Activated T-helper 1 cell treated with anti-CD3 and anti-CD28 coated beads, Interleukin-12 subunit alpha, Interleukin-12 subunit beta, Interleukin-2, Interleukin-4 antibody, amounts not matched to agents 30 ng/mL and 10 ng/mL and 1 ng/mL, durations not matched to agents 14 hours and 24 hours and 36 hours (primary cell): ENCODE measurements around the gene PRR5L. TPM values are rescaled to one million over a fixed set of nuclear protein-coding genes. Genes with fewer than 3 reads are reported as not detected.
A peak's percentile ranks its signal among the peaks of the same experiment; 100 is the strongest.

ENCODE experiments used
- DNase-seq: peaks from one replicate; pipeline ENCODE4 v3.0.0; 2021; ENCODE audit warnings: low spot score
- H3K27ac Mint-ChIP-seq: one replicate; pipeline ENCODE4 v1.8.0; 2021; ENCODE audit warnings: mild to moderate bottlenecking, mixed read lengths
- H3K27me3 Mint-ChIP-seq: one replicate; pipeline ENCODE4 v1.8.0; 2022; ENCODE audit warnings: mild to moderate bottlenecking, moderate library complexity, mixed read lengths; ENCODE audit not compliant: insufficient read depth
- H3K36me3 Mint-ChIP-seq: one replicate; pipeline ENCODE4 v1.8.0; 2021; ENCODE audit warnings: low read depth, mixed read lengths
- H3K4me1 Mint-ChIP-seq: one replicate; pipeline ENCODE4 v1.8.0; 2021; ENCODE audit warnings: low read depth, mixed read lengths
- H3K4me3 Mint-ChIP-seq: one replicate; pipeline ENCODE4 v1.8.0; 2021; ENCODE audit warnings: mild to moderate bottlenecking, moderate library complexity, mixed read lengths
- H3K9me3 Mint-ChIP-seq: one replicate; pipeline ENCODE4 v1.8.0; 2021; ENCODE audit warnings: mixed read lengths
- intact Hi-C: fragments of 100-400 bp; cut with micrococcal nuclease; formaldehyde crosslinking; loops from one replicate; pipeline ENCODE4 v1.15.1; 2024
- total RNA-seq: library from RNA; stranded (reverse); gene quantifications from 2 replicates; pipeline ENCODE4 v1.2.3, GENCODE V29; 2022

The PRR5L gene
- total RNA-seq, 1 donor from 2014 or later, result 64.0 TPM

GRCh38 chr11:36289226-36289852, 6.7 kb upstream of the PRR5L start, which contains the start of gene COMMD9:
TSS of gene COMMD9 (minus strand) at chr11:36289424. CDS start at chr11:36289412, 12 bp downstream.
- no peaks in the 10 kb centered on the region for H3K27me3 Mint-ChIP-seq
- intact Hi-C loops, result loop anchor here (1.0 kb wide), 6 partner anchors 18 to 627 kb away; partner anchors contain the start of gene TRIM44
- H3K36me3 Mint-ChIP-seq, result peaks cover 1% of the 10 kb centered on the region
- H3K4me1 Mint-ChIP-seq, result peaks cover 27% of the 10 kb centered on the region
- DNase-seq, result peak; percentile 93
- no peaks in the 10 kb centered on the region for H3K9me3 Mint-ChIP-seq
- peak within 1 kb of the TSS; percentile 94 for H3K4me3 Mint-ChIP-seq
- peak within 1 kb of the TSS; percentile 78 for H3K27ac Mint-ChIP-seq

GRCh38 chr11:36292311-36292722, 3.8 kb upstream of the PRR5L start:
- intact Hi-C loops, result loop anchor here (1.0 to 5.0 kb wide), 8 partner anchors 14 to 455 kb away; partner anchors contain the start of gene TRAF6
- Mint-ChIP-seq H3K36me3 (peaks cover 1% of the 10 kb centered on the region), H3K4me1 (peaks cover 27% of the 10 kb centered on the region), H3K27me3 (no peaks in the 10 kb centered on the region), H3K4me3 (no peak overlapping the region), H3K9me3 (no peaks in the 10 kb centered on the region), H3K27ac (no peak overlapping the region)
- DNase-seq, result peak; percentile 13

GRCh38 chr11:36296884-36297543, 926 bp downstream of the PRR5L start:
- no peak overlapping the region for H3K4me3 Mint-ChIP-seq
- no peaks in the 10 kb centered on the region for H3K36me3 Mint-ChIP-seq
- intact Hi-C loops, result no loop called here
- no peak for DNase-seq
- H3K27ac Mint-ChIP-seq, result no peak overlapping the region
- peaks cover 9% of the 10 kb centered on the region for H3K27me3 Mint-ChIP-seq
- H3K9me3 Mint-ChIP-seq, result no peaks in the 10 kb centered on the region
- H3K4me1 Mint-ChIP-seq, result no peaks in the 10 kb centered on the region

GRCh38 chr11:36300650-36301049, 4.6 kb downstream of the PRR5L start:
- no peaks in the 10 kb centered on the region for H3K4me1 Mint-ChIP-seq
- H3K9me3 Mint-ChIP-seq, result no peaks in the 10 kb centered on the region
- intact Hi-C loops, result no loop called here
- no peak overlapping the region for H3K27ac Mint-ChIP-seq
- H3K27me3 Mint-ChIP-seq, result peaks cover 9% of the 10 kb centered on the region
- H3K36me3 Mint-ChIP-seq, result no peaks in the 10 kb centered on the region
- H3K4me3 Mint-ChIP-seq, result no peak overlapping the region
- DNase-seq, result no peak

- Mint-ChIP-seq H3K9me3 (no peaks in the 10 kb centered on the region), H3K36me3 (no peaks in the 10 kb centered on the region), H3K27me3 (peaks cover 3% of the 10 kb centered on the region), H3K27ac (no peak overlapping the region), H3K4me1 (peaks cover 9% of the 10 kb centered on the region), H3K4me3 (no peak overlapping the region)
- no peak for DNase-seq
- intact Hi-C loops, result no loop called here
Observed at GRCh38 chr11:36304351-36304750, 8.3 kb downstream of the PRR5L start.

- no peak overlapping the region for H3K27ac Mint-ChIP-seq
- no peak for DNase-seq
- H3K4me1 Mint-ChIP-seq, result peaks cover 9% of the 10 kb centered on the region
- H3K36me3 Mint-ChIP-seq, result no peaks in the 10 kb centered on the region
- peaks cover 6% of the 10 kb centered on the region for H3K27me3 Mint-ChIP-seq
- intact Hi-C loops, result no loop called here
- no peak overlapping the region for H3K4me3 Mint-ChIP-seq
- peaks cover 6% of the 10 kb centered on the region for H3K9me3 Mint-ChIP-seq
Observed at GRCh38 chr11:36305047-36305446, 9.0 kb downstream of the PRR5L start.

- peaks cover 9% of the 10 kb centered on the region for H3K4me1 Mint-ChIP-seq
- no peak for DNase-seq
- H3K9me3 Mint-ChIP-seq, result peaks cover 8% of the 10 kb centered on the region
- H3K36me3 Mint-ChIP-seq, result no peaks in the 10 kb centered on the region
- no peak overlapping the region for H3K27ac Mint-ChIP-seq
- intact Hi-C loops, result loop anchor here (1.0 to 2.0 kb wide), 6 partner anchors 15 to 185 kb away; partner anchors contain the start of gene COMMD9
- peaks cover 6% of the 10 kb centered on the region for H3K27me3 Mint-ChIP-seq
- no peak overlapping the region for H3K4me3 Mint-ChIP-seq
Observed at GRCh38 chr11:36306888-36307287, 10.8 kb downstream of the PRR5L start.

- peaks cover 19% of the 10 kb centered on the region for H3K4me1 Mint-ChIP-seq
- DNase-seq, result no peak
- H3K4me3 Mint-ChIP-seq, result no peak overlapping the region
- H3K27ac Mint-ChIP-seq, result no peak overlapping the region
- no peaks in the 10 kb centered on the region for H3K36me3 Mint-ChIP-seq
- intact Hi-C loops, result no loop called here
- H3K27me3 Mint-ChIP-seq, result peaks cover 9% of the 10 kb centered on the region
- H3K9me3 Mint-ChIP-seq, result peaks cover 8% of the 10 kb centered on the region
Observed at GRCh38 chr11:36308577-36308976, 12.5 kb downstream of the PRR5L start.

GRCh38 chr11:36309779-36310178, 13.7 kb downstream of the PRR5L start:
- Mint-ChIP-seq H3K4me3 (no peak overlapping the region), H3K4me1 (peaks cover 19% of the 10 kb centered on the region), H3K27ac (no peak overlapping the region), H3K9me3 (peaks cover 8% of the 10 kb centered on the region), H3K27me3 (peaks cover 14% of the 10 kb centered on the region), H3K36me3 (no peaks in the 10 kb centered on the region)
- intact Hi-C loops, result no loop called here
- DNase-seq, result no peak

- no peak for DNase-seq
- no peak overlapping the region for H3K27ac Mint-ChIP-seq
- peaks cover 35% of the 10 kb centered on the region for H3K27me3 Mint-ChIP-seq
- no peak overlapping the region for H3K4me3 Mint-ChIP-seq
- peaks cover 8% of the 10 kb centered on the region for H3K9me3 Mint-ChIP-seq
- peaks cover 13% of the 10 kb centered on the region for H3K4me1 Mint-ChIP-seq
- intact Hi-C loops, result no loop called here
- H3K36me3 Mint-ChIP-seq, result no peaks in the 10 kb centered on the region
Observed at GRCh38 chr11:36311926-36312595, 16.0 kb downstream of the PRR5L start.

- Mint-ChIP-seq H3K27me3 (peaks cover 42% of the 10 kb centered on the region), H3K36me3 (no peaks in the 10 kb centered on the region), H3K4me1 (peaks cover 10% of the 10 kb centered on the region), H3K27ac (no peak overlapping the region), H3K9me3 (peaks cover 8% of the 10 kb centered on the region), H3K4me3 (no peak overlapping the region)
- intact Hi-C loops, result loop anchor here (1.0 kb wide), 1 partner anchor 30 kb away; no protein-coding TSS in a partner anchor
- no peak for DNase-seq
Observed at GRCh38 chr11:36312611-36313472, 16.8 kb downstream of the PRR5L start.

GRCh38 chr11:36313750-36314433, 17.8 kb downstream of the PRR5L start:
- DNase-seq, result no peak
- Mint-ChIP-seq H3K27me3 (peaks cover 46% of the 10 kb centered on the region), H3K36me3 (no peaks in the 10 kb centered on the region), H3K4me3 (no peak overlapping the region), H3K4me1 (peaks cover 10% of the 10 kb centered on the region), H3K27ac (no peak overlapping the region), H3K9me3 (peaks cover 8% of the 10 kb centered on the region)
- intact Hi-C loops, result loop anchor here (1.0 kb wide), 1 partner anchor 29 kb away; no protein-coding TSS in a partner anchor
